A549 (cell line): Measurements from ENCODE around the gene NAXD.

Experiments
- BCL3 ChIP-seq: fragments of >200 bp; sonication (Bioruptor Twin); formaldehyde crosslinking; IDR thresholded peaks from 3 replicates; pipeline ENCODE4 v1.6.1; 2016
- BHLHE40 ChIP-seq: IDR thresholded peaks from 2 replicates; pipeline ENCODE4 v1.6.1; 2012; ENCODE audit warnings: low read depth, low read length, inconsistent platforms
- CBX2 ChIP-seq: fragments of 200-600 bp; sonication (generic); IDR thresholded peaks from 2 replicates; pipeline ENCODE4 v1.6.1; 2016; ENCODE audit warnings: low read depth, mild to moderate bottlenecking, borderline replicate concordance
- CTCF ChIP-seq: fragments of >200 bp; sonication (Bioruptor Twin); formaldehyde crosslinking; IDR thresholded peaks from 3 replicates; pipeline ENCODE4 v1.5.1; 2016
- E2F6 ChIP-seq: IDR thresholded peaks from 2 replicates; pipeline ENCODE4 v1.6.1; 2012; ENCODE audit warnings: low read depth, borderline replicate concordance
- EP300 ChIP-seq, 2 experiments: fragments of >200 bp; sonication (Bioruptor Twin); formaldehyde crosslinking; IDR thresholded peaks; 2 replicates in 1 of 2; 3 replicates in 1 of 2; pipeline ENCODE4 v1.6.1; 2016 to 2017
- HDAC2 ChIP-seq: fragments of 200-600 bp; sonication (generic); IDR thresholded peaks from 2 replicates; pipeline ENCODE4 v1.6.1; 2016
- MAZ ChIP-seq: fragments of 150-350 bp; IDR thresholded peaks from 2 replicates; pipeline ENCODE4 v1.6.1; 2014; ENCODE audit warnings: antibody characterized with exemption, low read depth, low read length, borderline replicate concordance
- POLR2A ChIP-seq: IDR thresholded peaks from 2 replicates; pipeline ENCODE4 v1.6.1; 2012; ENCODE audit warnings: mild to moderate bottlenecking, low read length
- RAD21 ChIP-seq, 2 experiments: fragments of >200 bp in 1 of 2; sonication (Bioruptor Twin) in 1 of 2; formaldehyde crosslinking in 1 of 2; IDR thresholded peaks in 1 of 2; conservative IDR thresholded peaks in 1 of 2; 2 replicates in 1 of 2; 3 replicates in 1 of 2; pipeline ENCODE4 v1.6.1; 2012 to 2018; ENCODE audit warnings: inconsistent platforms in 1 of 2

- TF ChIP-seq CTCF (no peak), RAD21 (conservative IDR thresholded peaks at IDR 0.05 in 1 of 2, IDR thresholded peaks at IDR 0.05 in 1 of 2) (no peak), EP300 (IDR thresholded peaks at IDR 0.05) (no peak), BHLHE40 (no peak), POLR2A (no peak), HDAC2 (no peak), E2F6 (no peak), MAZ (no peak), CBX2 (no peak), BCL3 (no peak)
Observed at GRCh38 chr13:110657196-110657595, 41.9 kb downstream of the NAXD start.
